Measurements from ENCODE around the gene ENDOD1. TPM values are rescaled to one million over a fixed set of nuclear protein-coding genes. Genes with fewer than 3 reads are reported as not detected.

Gene ENDOD1
- total RNA-seq, 1 donor from 2014 or later, result 47.9 TPM

GRCh38 chr11:95170294-95170693 lies 80.6 kb downstream of the ENDOD1 start:
- no peak overlapping the region for H3K4me3 ChIP-seq
- DNase-seq (ENCODE audit: extremely low spot score in 2 of 2), result no peak
- no peaks in the 10 kb centered on the region for H3K9me3 ChIP-seq
- H3K27me3 ChIP-seq, result no peaks in the 10 kb centered on the region
- intact Hi-C loops (cut with DNase I), result no loop called here
- H3K36me3 ChIP-seq, result peaks cover 0 to 19% of the 10 kb centered on the region in 2 donors
- H3K27ac ChIP-seq, result no peak overlapping the region
- H3K4me1 ChIP-seq, result no peaks in the 10 kb centered on the region
- no peak for TF ChIP-seq POLR2AphosphoS5 (IDR thresholded peaks at IDR 0.05; ENCODE audit: insufficient read depth in 1 of 2, low read depth in 1 of 2)

GRCh38 chr11:95175818-95176380 lies 86.3 kb downstream of the ENDOD1 start:
- DNase-seq (ENCODE audit: extremely low spot score in 2 of 2), result no peak
- Histone ChIP-seq H3K4me3 (no peak overlapping the region), H3K27ac (no peak overlapping the region), H3K4me1 (no peaks in the 10 kb centered on the region), H3K27me3 (no peaks in the 10 kb centered on the region), H3K36me3 (peaks cover 0 to 37% of the 10 kb centered on the region in 2 donors), H3K9me3 (no peaks in the 10 kb centered on the region)
- TF ChIP-seq CTCF (IDR thresholded peaks at IDR 0.05) (no peak), POLR2A (IDR thresholded peaks at IDR 0.05) (no peak), POLR2AphosphoS5 (IDR thresholded peaks at IDR 0.05; ENCODE audit: insufficient read depth in 1 of 2, low read depth in 1 of 2) (no peak)
- intact Hi-C loops (cut with DNase I), result no loop called here

Other genes with a start within 250 kb of the ENDOD1 start
- 38.1 TPM for gene CWC15, start 116.3 kb upstream of the ENDOD1 start, total RNA-seq
- gene KDM4D, start 116.1 kb upstream of the ENDOD1 start, total RNA-seq, result 0.25 TPM
- gene KDM4E, start 64.6 kb upstream of the ENDOD1 start, total RNA-seq, result not detected
- gene KDM4F, start 40.4 kb upstream of the ENDOD1 start, total RNA-seq, result not detected
- 35.1 TPM for gene SRSF8, start 22.9 kb upstream of the ENDOD1 start, total RNA-seq
- gene SESN3, start 141.4 kb downstream of the ENDOD1 start, total RNA-seq, result 28.2 TPM

Data from vagina (tissue), 2 donors.